DMS53 treated with DMSO at 0.1 percent for 48 hours (cell line): ENCODE measurements around the gene NDNF.

Source experiments
- DNase-seq: peaks from one replicate; lab custom pipeline; 2025; ENCODE audit not compliant: unreplicated experiment; lab: John Stamatoyannopoulos, UW

Gene NDNF

GRCh38 chr4:121070696-121071639 lies 1.4 kb downstream of the NDNF start:
- DNase-seq, result peak; percentile 39

- no peak for DNase-seq
Observed at GRCh38 chr4:121070274-121070673, 2.1 kb downstream of the NDNF start.

GRCh38 chr4:121069430-121069829 lies 2.9 kb downstream of the NDNF start:
- no peak for DNase-seq

GRCh38 chr4:121064482-121064881 lies 7.9 kb downstream of the NDNF start:
- no peak for DNase-seq

GRCh38 chr4:121062521-121062920 lies 9.8 kb downstream of the NDNF start:
- no peak for DNase-seq

- no peak for DNase-seq
Observed at GRCh38 chr4:121061861-121062260, 10.5 kb downstream of the NDNF start.

GRCh38 chr4:121061215-121061614 lies 11.1 kb downstream of the NDNF start:
- no peak for DNase-seq

GRCh38 chr4:121057466-121057922 lies 14.8 kb downstream of the NDNF start:
- DNase-seq, result no peak

GRCh38 chr4:121056066-121056465 lies 16.3 kb downstream of the NDNF start:
- DNase-seq, result no peak

GRCh38 chr4:121054373-121054772 lies 18.0 kb downstream of the NDNF start:
- no peak for DNase-seq

- DNase-seq, result no peak
Observed at GRCh38 chr4:121053601-121054143, 18.7 kb downstream of the NDNF start.

- no peak for DNase-seq
Observed at GRCh38 chr4:121050300-121050699, 22.0 kb downstream of the NDNF start.

GRCh38 chr4:121049072-121049599 lies 23.2 kb downstream of the NDNF start:
- DNase-seq, result no peak

GRCh38 chr4:121048165-121048564 lies 24.2 kb downstream of the NDNF start:
- DNase-seq, result no peak

GRCh38 chr4:121041307-121042090 lies 30.8 kb downstream of the NDNF start:
- no peak for DNase-seq

GRCh38 chr4:121034017-121034416 lies 38.3 kb downstream of the NDNF start:
- no peak for DNase-seq

- no peak for DNase-seq
Observed at GRCh38 chr4:121030711-121031110, 41.6 kb downstream of the NDNF start.

GRCh38 chr4:121030131-121030530 lies 42.2 kb downstream of the NDNF start:
- DNase-seq, result no peak

GRCh38 chr4:121026034-121026433 lies 46.3 kb downstream of the NDNF start:
- no peak for DNase-seq

GRCh38 chr4:121025540-121025939 lies 46.8 kb downstream of the NDNF start:
- DNase-seq, result no peak

GRCh38 chr4:121018543-121018942 lies 53.8 kb downstream of the NDNF start:
- no peak for DNase-seq
